Endothelial cell of umbilical vein (primary cell): ENCODE measurements around the gene SGTA. TPM values are rescaled to one million over a fixed set of nuclear protein-coding genes. Genes with fewer than 3 reads are reported as not detected.

Experiments
- BruUV-seq: library from RNA; stranded (reverse); fragments of 400-500 nt; replicated peaks from 2 replicates; lab custom pipeline; 2021; lab: Mats Ljungman, UMichigan
- CTCF ChIA-PET: fragments of 300-600, 350-600 bp; sonication (Branson Sonifier 250); formaldehyde crosslinking; loops from one replicate; lab custom pipeline; 2021; ENCODE audit warnings: antibody characterized with exemption, inconsistent platforms; lab: Charles Lee
- POLR2A ChIA-PET: fragments of 300-600, 350-600 bp; sonication (Branson Sonifier 250); formaldehyde crosslinking; loops from one replicate; lab custom pipeline; 2021; ENCODE audit warnings: antibody characterized with exemption, inconsistent platforms; lab: Charles Lee
- DNase-seq: peaks from one replicate; pipeline ENCODE4 v3.0.0-alpha.2; 2011; ENCODE audit warnings: low read depth, low spot score
- FAIRE-seq: peaks from 2 replicates; lab custom pipeline; 2011; peaks lifted over from hg19 to GRCh38; lab: Jason Lieb, UNC
- H2AFZ ChIP-seq: 2 replicates; pipeline ENCODE4 v1.6.0; 2012; ENCODE audit warnings: low read depth, low read length, control low read depth, inconsistent platforms
- H3K27ac ChIP-seq: 2 replicates; pipeline ENCODE4 v1.5.1; 2011; ENCODE audit warnings: low read depth, mild to moderate bottlenecking, control low read depth, low read length, moderate library complexity; ENCODE audit not compliant: insufficient read depth
- H3K27me3 ChIP-seq, 2 experiments: 2 replicates each; pipeline versions ENCODE4 v1.6.0 to v1.6.1; 2011; ENCODE audit warnings: low read length in 2 of 2, mixed read lengths in 1 of 2; ENCODE audit not compliant: control insufficient read depth in 2 of 2, insufficient read depth in 2 of 2
- H3K36me3 ChIP-seq, 2 experiments: 2 replicates in 1 of 2; 3 replicates in 1 of 2; pipeline ENCODE4 v1.5.1; 2011; ENCODE audit warnings: low read length in 2 of 2, mild to moderate bottlenecking in 1 of 2, moderate library complexity in 1 of 2; ENCODE audit not compliant: control insufficient read depth in 2 of 2, insufficient read depth in 2 of 2; ENCODE audit errors: extremely low read depth in 1 of 2
- H3K4me1 ChIP-seq: 3 replicates; pipeline ENCODE4 v1.5.1; 2011; ENCODE audit warnings: mild to moderate bottlenecking, low read length; ENCODE audit not compliant: control insufficient read depth, insufficient read depth; ENCODE audit errors: extremely low read depth
- H3K4me2 ChIP-seq: 2 replicates; pipeline ENCODE4 v1.6.1; 2011; ENCODE audit warnings: low read length, control low read depth, mixed read lengths; ENCODE audit not compliant: insufficient read depth
- H3K4me3 ChIP-seq, 3 experiments: fragments of 200-600 bp in 1 of 3; sonication (generic), shearing (Covaris generic) in 1 of 3; replicated peaks in 1 of 3; 2 replicates each; pipeline ENCODE4 v1.5.1; 2011 to 2016; ENCODE audit warnings: control low read depth in 3 of 3, low read length in 3 of 3, mild to moderate bottlenecking in 2 of 3, inconsistent platforms in 1 of 3, low read depth in 1 of 3, moderate library complexity in 1 of 3; ENCODE audit not compliant: insufficient read depth in 1 of 3
- H3K79me2 ChIP-seq: 2 replicates; pipeline ENCODE4 v1.6.0; 2012; ENCODE audit warnings: low read length, inconsistent platforms; ENCODE audit not compliant: control insufficient read depth, insufficient read depth
- H3K9ac ChIP-seq: replicated peaks from 2 replicates; pipeline ENCODE3; 2011; ENCODE audit warnings: low read length, control low read depth; ENCODE audit not compliant: insufficient read depth; ENCODE audit errors: extremely low read depth
- H3K9me1 ChIP-seq: replicated peaks from 3 replicates; pipeline ENCODE4 v1.6.0; 2011; ENCODE audit warnings: mild to moderate bottlenecking, low read length; ENCODE audit not compliant: control insufficient read depth, insufficient read depth; ENCODE audit errors: extremely low read depth
- H3K9me3 ChIP-seq: replicated peaks from 2 replicates; pipeline ENCODE4 v1.5.1; 2012; ENCODE audit warnings: low read length, inconsistent platforms; ENCODE audit not compliant: control insufficient read depth, insufficient read depth
- H4K20me1 ChIP-seq: replicated peaks from 2 replicates; pipeline ENCODE3; 2011; ENCODE audit warnings: mild to moderate bottlenecking, low read length; ENCODE audit not compliant: control insufficient read depth, insufficient read depth; ENCODE audit errors: extremely low read depth
- CTCF ChIP-seq, 2 donors: IDR thresholded peaks; 1 replicate in 1 of 2; 2 replicates in 1 of 2; pipeline ENCODE4 v1.5.1; 2011; ENCODE audit warnings: low read length in 2 of 2, mild to moderate bottlenecking in 2 of 2, moderate library complexity in 2 of 2, control low read depth in 1 of 2, inconsistent platforms in 1 of 2, low read depth in 1 of 2; ENCODE audit not compliant: insufficient read depth in 1 of 2; ENCODE audit errors: extremely low read depth in 1 of 2
- EZH2 ChIP-seq: IDR thresholded peaks from 2 replicates; pipeline ENCODE4 v1.6.1; 2012; ENCODE audit warnings: borderline replicate concordance, low read depth, mild to moderate bottlenecking, moderate library complexity, low read length, inconsistent platforms; ENCODE audit not compliant: severe bottlenecking
- FOS ChIP-seq: IDR thresholded peaks from 2 replicates; pipeline ENCODE4 v1.6.1; 2011; ENCODE audit warnings: mild to moderate bottlenecking, low read length, moderate library complexity, borderline replicate concordance; ENCODE audit not compliant: insufficient read depth
- GATA2 ChIP-seq: IDR thresholded peaks from 2 replicates; pipeline ENCODE4 v1.7.0; 2011; ENCODE audit warnings: low read depth, mild to moderate bottlenecking, moderate library complexity, mixed read lengths, low read length; ENCODE audit not compliant: insufficient read length, insufficient read depth
- JUN ChIP-seq: IDR thresholded peaks from 2 replicates; pipeline ENCODE4 v1.6.1; 2011; ENCODE audit warnings: borderline replicate concordance, low read depth; ENCODE audit not compliant: insufficient read length, insufficient read depth
- MAX ChIP-seq: IDR thresholded peaks from 2 replicates; pipeline ENCODE4 v1.6.1; 2011; ENCODE audit not compliant: insufficient read depth, insufficient read length
- MYC ChIP-seq: IDR thresholded peaks from one replicate; pipeline ENCODE4 v1.6.1; 2011; ENCODE audit warnings: mild to moderate bottlenecking, low read depth, low read length
- POLR2A ChIP-seq: IDR thresholded peaks from 2 replicates; pipeline ENCODE4 v1.6.1; 2012; ENCODE audit warnings: low read depth, mild to moderate bottlenecking, control low read depth, low read length
- POLR2AphosphoS5 ChIP-seq: IDR thresholded peaks from 2 replicates; pipeline ENCODE4 v1.6.1; 2012; ENCODE audit warnings: low read depth, mild to moderate bottlenecking, control low read depth, low read length, moderate library complexity; ENCODE audit not compliant: insufficient read depth
- dilution Hi-C: fragments of 300-500 bp; cut with MboI; formaldehyde crosslinking; loops from one replicate; pipeline ENCODE4 v1.15.0; 2019; ENCODE audit warnings: low sequenced_read_pairs; ENCODE audit not compliant: extremely low pct_ligation_motif_present
- intact Hi-C: fragments of 100-400 bp; cut with micrococcal nuclease; formaldehyde crosslinking; loops from one replicate; pipeline ENCODE4 v1.10.0; 2022
- polyA plus RNA-seq, 4 experiments: library from polyadenylated mRNA; depleted of rRNA in 3 of 4; stranded (reverse) in 3 of 4; unstranded in 1 of 4; fragments of >200 nt; gene quantifications; 2 replicates each; pipeline versions ENCODE4 v1.2.1 to v1.2.3, GENCODE V29; 2011 to 2012; ENCODE audit warnings: missing spikeins in 1 of 4
- total RNA-seq: library from RNA; stranded (reverse); gene quantifications from 2 replicates; pipeline ENCODE4 v1.2.3, GENCODE V29; 2021

SGTA gene
- total and polyA plus RNA-seq, 2 donors (not counting 3 experiments of a cell fraction or from before 2014, with no cell fraction given) = 76.5 to 119 TPM

- intact Hi-C loops = no loop called here
- Histone ChIP-seq H4K20me1 (no peaks in the 10 kb centered on the region), H3K27me3 (peaks cover 2% of the 10 kb centered on the region in 2 experiments), H2AFZ (no peak overlapping the region), H3K4me3 (no peak overlapping the region), H3K4me2 (no peak overlapping the region), H3K4me1 (no peaks in the 10 kb centered on the region), H3K9ac (no peak overlapping the region), H3K9me3 (no peaks in the 10 kb centered on the region), H3K79me2 (no peaks in the 10 kb centered on the region), H3K27ac (no peak overlapping the region), H3K9me1 (no peaks in the 10 kb centered on the region), H3K36me3 (no peaks in the 10 kb centered on the region)
- no peak for TF ChIP-seq EZH2
- no peak for TF ChIP-seq MAX
- no peak for TF ChIP-seq POLR2AphosphoS5
- TF ChIP-seq POLR2A = no peak
- TF ChIP-seq CTCF (IDR thresholded peaks at IDR 0.05; ENCODE audit: extremely low read depth in 1 of 2, insufficient read depth in 1 of 2, low read depth in 1 of 2, low read length in 2 of 2) = no peak
- TF ChIP-seq MYC = no peak
- no peak for TF ChIP-seq GATA2
- no peak for TF ChIP-seq FOS
- TF ChIP-seq JUN = no peak
- DNase-seq (no peak), FAIRE-seq (no peak)
- ChIA-PET CTCF (interaction anchor here (1.3 to 1.6 kb wide), 2 partner anchors 13 to 79 kb away, joined by 3 to 5 read pairs; partner anchors contain the start of gene SLC39A3), POLR2A (interaction anchor here (0.5 kb wide), 1 partner anchor 44 kb away, joined by 4 read pairs; no protein-coding TSS in a partner anchor)
- no TSS peak for BruUV-seq
- dilution Hi-C loops = no loop called here
These were observed 55.5 kb downstream of the SGTA start for GRCh38 chr19:2727640-2727944.
